Natural killer cell (primary cell): ENCODE data around the gene SBNO2. TPM values are rescaled to one million over a fixed set of nuclear protein-coding genes. Genes with fewer than 3 reads are reported as not detected.

Source experiments
- ATAC-seq, 3 donors: fragments of 150-1000 bp in 2 of 3; fragments of 200-7000 bp in 1 of 3; cut with Tn5 transposase; 1 replicate in 1 of 3; 2 replicates in 2 of 3; pipeline ENCODE4 v1.10.0; 2021; ENCODE audit warnings: mild to moderate bottlenecking in 2 of 3, moderate library complexity in 2 of 3
- DNase-seq, 2 donors: peaks; one replicate each; pipeline versions ENCODE4 v3.0.0 to v3.0.0-alpha.2; 2013 to 2021; ENCODE audit warnings: mixed read lengths in 1 of 2
- H3K27ac ChIP-seq: one replicate; pipeline ENCODE4 v1.5.1; 2013; ENCODE audit warnings: mild to moderate bottlenecking, low read length
- H3K27me3 ChIP-seq: one replicate; pipeline ENCODE4 v1.6.1; 2013; ENCODE audit warnings: low read length; ENCODE audit not compliant: control insufficient read depth, insufficient read depth
- H3K36me3 ChIP-seq: one replicate; pipeline ENCODE4 v1.6.1; 2013; ENCODE audit warnings: low read length; ENCODE audit not compliant: control insufficient read depth, insufficient read depth
- H3K4me1 ChIP-seq: one replicate; pipeline ENCODE4 v1.6.1; 2013; ENCODE audit warnings: low read length; ENCODE audit not compliant: control insufficient read depth, insufficient read depth
- H3K4me3 ChIP-seq: one replicate; pipeline ENCODE4 v1.5.1; 2013; ENCODE audit warnings: low read length
- H3K9me3 ChIP-seq: one replicate; pipeline ENCODE4 v1.6.1; 2013; ENCODE audit warnings: low read length; ENCODE audit not compliant: control insufficient read depth, insufficient read depth
- H3K27ac Mint-ChIP-seq, 2 donors: one replicate each; pipeline ENCODE4 v1.8.0; 2022; ENCODE audit warnings: mild to moderate bottlenecking in 2 of 2, mixed read lengths in 2 of 2, moderate library complexity in 1 of 2
- H3K27me3 Mint-ChIP-seq, 2 donors: one replicate each; pipeline ENCODE4 v1.8.0; 2022; ENCODE audit warnings: low read depth in 2 of 2, mixed read lengths in 2 of 2
- H3K36me3 Mint-ChIP-seq: one replicate; pipeline ENCODE4 v1.8.0; 2022; ENCODE audit warnings: mixed read lengths
- H3K4me1 Mint-ChIP-seq, 2 donors: one replicate each; pipeline ENCODE4 v1.8.0; 2022; ENCODE audit warnings: mixed read lengths in 2 of 2
- H3K4me3 Mint-ChIP-seq: one replicate; pipeline ENCODE4 v1.8.0; 2022; ENCODE audit warnings: mild to moderate bottlenecking, moderate library complexity, mixed read lengths
- H3K9me3 Mint-ChIP-seq, 2 donors: one replicate each; pipeline ENCODE4 v1.8.0; 2022; ENCODE audit warnings: mixed read lengths in 2 of 2
- CTCF ChIP-seq: fragments of 200-600 bp; IDR thresholded peaks from one replicate; pipeline ENCODE4 v1.8.0; 2022; ENCODE audit warnings: antibody characterized with exemption
- WGBS: methylation state at CpG from one replicate; pipeline ENCODE4 v1.1.7; 2013; ENCODE audit warnings: missing lambda C conversion rate; ENCODE audit not compliant: insufficient coverage; 5-methylcytosine and 5-hydroxymethylcytosine counted together
- intact Hi-C: fragments of 100-400 bp; cut with micrococcal nuclease; formaldehyde crosslinking; loops from one replicate; pipeline ENCODE4 v1.14.2; 2022
- total RNA-seq, 4 donors: library from RNA; stranded (reverse); fragments of 120-200 nt in 1 of 4; gene quantifications; one replicate each; pipeline versions ENCODE4 v1.2.3 to v1.2.4, GENCODE V29; 2013 to 2022

SBNO2 gene
- total RNA-seq, 3 donors from 2014 or later (not counting 1 experiment from before 2014, with no cell fraction given) = 92.0 to 106 (median 94.3) TPM

DNA sequence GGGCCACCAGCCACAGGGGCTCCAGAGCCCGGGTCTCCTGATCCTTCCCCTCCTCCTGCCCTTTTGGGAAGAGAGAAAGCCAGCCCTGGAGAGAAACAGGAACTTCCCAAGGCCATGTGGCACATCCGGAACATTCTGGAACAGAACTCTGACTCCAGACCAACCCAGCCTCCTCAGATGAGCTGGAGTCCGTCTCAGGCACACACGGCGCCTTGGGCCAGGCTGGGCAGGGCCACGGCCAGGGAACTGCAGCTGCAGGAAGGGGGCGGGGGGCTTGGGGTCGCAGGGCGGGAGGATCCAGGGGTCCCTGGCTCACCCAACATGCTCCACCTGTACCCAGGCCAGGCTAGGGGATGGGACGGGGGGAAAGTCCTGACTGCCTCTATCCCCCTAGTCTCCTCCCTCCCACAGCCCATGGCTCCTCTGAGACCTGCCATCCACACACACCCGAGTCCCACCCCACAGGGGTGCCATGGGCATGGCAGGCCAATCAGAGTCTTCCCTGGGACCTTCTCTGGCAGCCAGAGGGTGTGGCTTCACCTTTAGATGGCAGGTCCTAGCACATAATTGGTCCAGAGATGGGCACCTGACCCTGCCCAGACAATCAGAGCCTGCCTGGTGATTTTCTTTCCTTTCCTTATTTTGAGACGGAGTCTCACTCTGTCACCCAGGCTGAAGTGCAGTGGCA is 22.9 kb downstream of the SBNO2 start:
- Mint-ChIP-seq H3K36me3 (no peaks in the 10 kb centered on the region), H3K9me3 (no peaks in the 10 kb centered on the region), H3K27me3 (no peaks in the 10 kb centered on the region), H3K4me3 (no peak overlapping the region), H3K27ac (no peak overlapping the region), H3K4me1 (peaks cover 0 to 5% of the 10 kb centered on the region in 2 donors)
- Histone ChIP-seq H3K4me1 (peaks cover 12% of the 10 kb centered on the region), H3K4me3 (no peak overlapping the region), H3K36me3 (peaks cover 28% of the 10 kb centered on the region), H3K27ac (no peak overlapping the region), H3K27me3 (no peaks in the 10 kb centered on the region), H3K9me3 (no peaks in the 10 kb centered on the region)
- TF ChIP-seq CTCF = no peak
- intact Hi-C loops = no loop called here
- DNase-seq (no peak), ATAC-seq (no peak)
- 96% methylated on average over 12 of the region's 12 CpGs for WGBS

GRCh38 chr19:1150333-1151036 is 23.6 kb downstream of the SBNO2 start:
- no peaks in the 10 kb centered on the region for H3K27me3 Mint-ChIP-seq
- intact Hi-C loops = no loop called here
- H3K36me3 ChIP-seq = peaks cover 31% of the 10 kb centered on the region

DNA sequence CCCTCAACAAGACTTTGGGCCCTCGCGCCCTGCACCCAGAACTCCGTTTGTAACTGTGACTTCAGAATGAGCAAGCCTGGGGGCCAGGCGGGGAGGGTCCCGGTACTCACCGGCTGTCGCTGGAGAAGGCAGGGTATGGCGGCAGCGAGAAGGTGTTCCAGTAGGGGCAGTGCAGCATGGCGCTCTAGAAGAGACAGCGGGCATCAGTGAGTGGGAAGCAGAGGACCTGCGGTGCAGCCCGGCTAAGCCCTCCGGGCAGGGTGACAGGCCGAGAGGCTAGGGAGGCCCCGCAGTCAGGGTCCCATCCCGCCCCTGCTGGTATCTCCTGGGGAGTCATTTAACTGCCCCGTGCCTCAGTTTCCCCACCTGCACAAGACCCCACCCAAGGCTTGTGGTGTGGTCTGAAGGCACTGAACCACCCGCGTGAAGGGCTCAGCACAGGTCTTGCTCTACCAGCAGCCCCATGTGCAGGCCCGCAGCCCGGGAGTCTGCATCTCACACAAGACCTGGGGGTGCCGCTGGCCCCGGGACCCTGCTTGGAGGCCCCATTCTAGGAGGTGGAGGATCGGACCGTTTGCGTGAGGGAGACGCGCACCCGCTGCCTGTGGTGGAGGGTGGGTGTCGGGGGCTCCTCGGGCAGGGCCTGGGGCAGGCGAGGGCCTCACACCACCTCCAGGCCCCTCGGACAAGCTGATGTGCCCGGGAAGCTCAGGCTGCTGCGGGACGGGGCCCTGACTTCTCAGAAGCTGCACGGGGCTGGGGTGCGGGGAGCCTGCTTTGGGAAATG is 24.6 kb downstream of the SBNO2 start:
- TF ChIP-seq CTCF = no peak
- H3K27ac ChIP-seq = no peak overlapping the region
- 98% methylated on average over 39 of the region's 39 CpGs for WGBS
- H3K4me3 Mint-ChIP-seq = no peak overlapping the region
- H3K27me3 Mint-ChIP-seq = no peaks in the 10 kb centered on the region
- peaks cover 6 to 12% of the 10 kb centered on the region in 2 donors for H3K4me1 Mint-ChIP-seq
- DNase-seq (no peak), ATAC-seq (no peak)
- no peaks in the 10 kb centered on the region for H3K9me3 Mint-ChIP-seq
- H3K9me3 ChIP-seq = no peaks in the 10 kb centered on the region
- H3K4me1 ChIP-seq = peaks cover 1% of the 10 kb centered on the region
- intact Hi-C loops = no loop called here
- H3K27ac Mint-ChIP-seq = no peak overlapping the region
- no peaks in the 10 kb centered on the region for H3K36me3 Mint-ChIP-seq
- no peak overlapping the region for H3K4me3 ChIP-seq
- no peaks in the 10 kb centered on the region for H3K27me3 ChIP-seq
- H3K36me3 ChIP-seq = peaks cover 31% of the 10 kb centered on the region

More at GRCh38 chr19:1150333-1151036, 23.6 kb downstream of the SBNO2 start:
- H3K36me3 Mint-ChIP-seq = no peaks in the 10 kb centered on the region
- no peak overlapping the region for H3K27ac ChIP-seq
- no peaks in the 10 kb centered on the region for H3K9me3 ChIP-seq
- H3K4me1 Mint-ChIP-seq = peaks cover 0 to 5% of the 10 kb centered on the region in 2 donors
- no peaks in the 10 kb centered on the region for H3K27me3 ChIP-seq
- H3K4me3 ChIP-seq = no peak overlapping the region
- peaks cover 7% of the 10 kb centered on the region for H3K4me1 ChIP-seq
- no peak for DNase-seq
- no peaks in the 10 kb centered on the region for H3K9me3 Mint-ChIP-seq
- TF ChIP-seq CTCF = no peak
- WGBS = 97% methylated on average over 33 of the region's 33 CpGs
- H3K27ac Mint-ChIP-seq = no peak overlapping the region
- ATAC-seq = no peak
- no peak overlapping the region for H3K4me3 Mint-ChIP-seq
